OCI-LY7 (cell line): Measurements from ENCODE around the gene PRPF8. TPM values are rescaled to one million over a fixed set of nuclear protein-coding genes. Genes with fewer than 3 reads are reported as not detected.
A peak's percentile ranks its signal among the peaks of the same experiment; 100 is the strongest.
"Not testable (repeated sequence)": the region's sequence is repeated elsewhere in the genome, so short reads cannot be mapped to it uniquely, and the experiment has no call there.

ENCODE experiments used
- BruUV-seq: library from RNA; stranded (reverse); fragments of 400-500 nt; replicated peaks from 2 replicates; lab custom pipeline; 2021; lab: Mats Ljungman, UMichigan
- CTCF ChIA-PET: fragments of 300-600 bp; sonication (Branson Sonifier 250); formaldehyde crosslinking; loops from one replicate; lab custom pipeline; 2022; ENCODE audit warnings: antibody characterized with exemption; ENCODE audit not compliant: unreplicated experiment; lab: Charles Lee
- POLR2A ChIA-PET: fragments of 300-600 bp; sonication (Branson Sonifier 250); formaldehyde crosslinking; loops from one replicate; lab custom pipeline; 2022; ENCODE audit warnings: antibody characterized with exemption; lab: Charles Lee
- DNase-seq: peaks from one replicate; pipeline ENCODE4 v3.0.0-alpha.2; 2015; ENCODE audit warnings: low spot score
- H2AFZ ChIP-seq: fragments of 200-600 bp; sonication (generic), shearing (Covaris generic); 2 replicates; pipeline ENCODE4 v1.6.1; 2014; ENCODE audit warnings: mild to moderate bottlenecking, antibody characterized with exemption, low read length, moderate library complexity
- H3K27ac ChIP-seq: fragments of 200-600 bp; sonication (generic); 2 replicates; pipeline ENCODE4 v1.5.1; 2014; ENCODE audit warnings: mixed run types, low read depth, mild to moderate bottlenecking, moderate library complexity, low read length, inconsistent platforms; ENCODE audit not compliant: poor library complexity, severe bottlenecking
- H3K36me3 ChIP-seq: fragments of 200-600 bp; sonication (generic); 2 replicates; pipeline ENCODE4 v1.6.1; 2014; ENCODE audit warnings: mild to moderate bottlenecking, antibody characterized with exemption, low read length, moderate library complexity, mixed read lengths; ENCODE audit not compliant: insufficient read depth
- H3K4me1 ChIP-seq: fragments of 200-600 bp; sonication (generic); 2 replicates; pipeline ENCODE4 v1.5.1; 2014; ENCODE audit warnings: mild to moderate bottlenecking, low read length; ENCODE audit not compliant: insufficient read depth, poor library complexity, severe bottlenecking
- H3K4me2 ChIP-seq: fragments of 200-600 bp; sonication (generic); 2 replicates; pipeline ENCODE4 v1.6.1; 2014; ENCODE audit warnings: mild to moderate bottlenecking, low read length
- H3K4me3 ChIP-seq: fragments of 200-600 bp; sonication (generic); 2 replicates; pipeline ENCODE4 v1.5.1; 2014; ENCODE audit warnings: mild to moderate bottlenecking, low read depth, low read length; ENCODE audit not compliant: poor library complexity, severe bottlenecking
- H3K79me2 ChIP-seq: fragments of 200-600 bp; sonication (generic); 2 replicates; pipeline ENCODE4 v1.6.1; 2016; ENCODE audit warnings: low read depth, mild to moderate bottlenecking, low read length, moderate library complexity, mixed read lengths; ENCODE audit not compliant: insufficient read depth
- H3K9me2 ChIP-seq: fragments of 200-600 bp; sonication (generic); 2 replicates; pipeline ENCODE4 v1.6.1; 2016; ENCODE audit warnings: mild to moderate bottlenecking, low read length, mixed read lengths; ENCODE audit not compliant: insufficient read depth
- H3K9me3 ChIP-seq: fragments of 200-600 bp; sonication (generic); 2 replicates; pipeline ENCODE4 v1.6.1; 2014; ENCODE audit warnings: mild to moderate bottlenecking, mixed run types, low read length, mixed read lengths
- H4K20me1 ChIP-seq: fragments of 200-600 bp; sonication (generic); 2 replicates; pipeline ENCODE4 v1.6.1; 2014; ENCODE audit warnings: mild to moderate bottlenecking, antibody characterized with exemption, low read length, moderate library complexity, mixed read lengths; ENCODE audit not compliant: insufficient read depth
- CTCF ChIP-seq: fragments of 200-600 bp; sonication (generic); conservative IDR thresholded peaks from 2 replicates; pipeline ENCODE4 v1.5.1; 2014; ENCODE audit warnings: mild to moderate bottlenecking, antibody characterized with exemption, low read length, moderate library complexity, mixed read lengths
- EZH2phosphoT487 ChIP-seq: fragments of 200-600 bp; sonication (generic); IDR thresholded peaks from 2 replicates; pipeline ENCODE4 v1.6.1; 2018; ENCODE audit warnings: low read depth, borderline replicate concordance, mild to moderate bottlenecking, mixed run types, antibody characterized with exemption, low read length, moderate library complexity, mixed read lengths
- intact Hi-C: fragments of 100-400 bp; cut with micrococcal nuclease; formaldehyde crosslinking; loops from one replicate; pipeline ENCODE4 v1.10.0; 2022; ENCODE audit not compliant: unreplicated experiment
- total RNA-seq, 2 experiments: library from RNA; depleted of rRNA in 1 of 2; stranded (reverse); fragments of >200 nt in 1 of 2; shearing (Covaris generic) in 1 of 2; gene quantifications; 2 replicates each; pipeline ENCODE4 v1.2.3, GENCODE V29; 2014 to 2022

PRPF8 gene
- total RNA-seq, 2 experiments from 2014 or later: 162 to 427 TPM

- Histone ChIP-seq H4K20me1 (no peaks in the 10 kb centered on the region), H3K27ac (no peak overlapping the region), H2AFZ (no peak overlapping the region), H3K9me2 (no peaks in the 10 kb centered on the region), H3K36me3 (peaks cover 99% of the 10 kb centered on the region), H3K4me2 (no peak overlapping the region), H3K4me3 (no peak overlapping the region), H3K79me2 (no peaks in the 10 kb centered on the region), H3K9me3 (no peaks in the 10 kb centered on the region), H3K4me1 (no peaks in the 10 kb centered on the region)
- no peak for DNase-seq
- intact Hi-C loops: no loop called here
- ChIA-PET CTCF (interaction anchor here (0.5 kb wide), 1 partner anchor 21 kb away, joined by 3 read pairs; no protein-coding TSS in a partner anchor), POLR2A (no interaction called here)
- BruUV-seq: TSS peak; percentile 27
- TF ChIP-seq CTCF (no peak), EZH2phosphoT487 (no peak)
These were observed 11.5 kb downstream of the PRPF8 start for GRCh38 chr17:1673041-1673785.

- H3K27ac ChIP-seq, H3K4me1 ChIP-seq, intact Hi-C loops, H3K9me2 ChIP-seq, BruUV-seq, DNase-seq, H3K4me3 ChIP-seq, H3K79me2 ChIP-seq, H3K9me3 ChIP-seq, H3K4me2 ChIP-seq, H2AFZ ChIP-seq, H4K20me1 ChIP-seq: not testable (repeated sequence)
- POLR2A ChIA-PET: interaction anchor here (0.6 kb wide), 1 partner anchor 57 kb away, joined by 3 read pairs; no protein-coding TSS in a partner anchor
- CTCF ChIA-PET: interaction anchor here (1.2 kb wide), 1 partner anchor 15 kb away, joined by 3 read pairs; the partner anchor contains the start of gene RILP
- peaks cover 99% of the 10 kb centered on the region for H3K36me3 ChIP-seq
These were observed 20.7 kb downstream of the PRPF8 start for GRCh38 chr17:1663934-1664333.

- Histone ChIP-seq H3K9me3 (no peaks in the 10 kb centered on the region), H3K4me1 (no peaks in the 10 kb centered on the region), H3K27ac (no peak overlapping the region), H4K20me1 (no peaks in the 10 kb centered on the region), H3K79me2 (peaks cover 5% of the 10 kb centered on the region; the same call in 1 of the 2 replicates), H3K4me2 (no peak overlapping the region), H3K9me2 (no peaks in the 10 kb centered on the region), H2AFZ (no peak overlapping the region), H3K4me3 (no peak overlapping the region), H3K36me3 (peaks cover 99% of the 10 kb centered on the region)
- BruUV-seq: TSS peak; percentile 93
- TF ChIP-seq CTCF (no peak), EZH2phosphoT487 (no peak)
- intact Hi-C loops: no loop called here
- DNase-seq: no peak
- CTCF ChIA-PET: no interaction called here
- POLR2A ChIA-PET: no interaction called here
These were observed 23.6 kb downstream of the PRPF8 start for GRCh38 chr17:1661045-1661444.
